MCF 10A (cell line): Measurements from ENCODE around the gene PIK3R4. TPM values are rescaled to one million over a fixed set of nuclear protein-coding genes. Genes with fewer than 3 reads are reported as not detected.

ENCODE experiments used
- BruUV-seq: library from RNA; stranded (reverse); fragments of 400-500 nt; replicated peaks from 2 replicates; lab custom pipeline; 2021; lab: Mats Ljungman, UMichigan
- CTCF ChIA-PET: fragments of 300-600 bp; sonication (Branson Sonifier 250); formaldehyde crosslinking; extraction: SDS; loops from one replicate; lab custom pipeline; 2021; ENCODE audit warnings: antibody characterized with exemption, inconsistent platforms; lab: Yijun Ruan, JAX
- POLR2A ChIA-PET: fragments of 300-600, 350-650 bp; sonication (Branson Sonifier 250); formaldehyde crosslinking; extraction: SDS; loops from one replicate; lab custom pipeline; 2020; ENCODE audit warnings: antibody characterized with exemption, inconsistent platforms; lab: Yijun Ruan, JAX
- DNase-seq: peaks from one replicate; pipeline ENCODE4 v3.0.0-alpha.2; 2018; ENCODE audit not compliant: unreplicated experiment
- H3K27ac Mint-ChIP-seq: one replicate; pipeline ENCODE4 v1.8.0; 2022; ENCODE audit warnings: mild to moderate bottlenecking, low read depth, mixed read lengths; ENCODE audit not compliant: unreplicated experiment
- H3K27me3 Mint-ChIP-seq: one replicate; pipeline ENCODE4 v1.8.0; 2022; ENCODE audit warnings: mixed read lengths; ENCODE audit not compliant: insufficient read depth, unreplicated experiment
- H3K36me3 Mint-ChIP-seq: one replicate; pipeline ENCODE4 v1.8.0; 2022; ENCODE audit warnings: mild to moderate bottlenecking, moderate library complexity, mixed read lengths; ENCODE audit not compliant: insufficient read depth, unreplicated experiment
- H3K4me1 Mint-ChIP-seq: one replicate; pipeline ENCODE4 v1.8.0; 2022; ENCODE audit warnings: mixed read lengths; ENCODE audit not compliant: insufficient read depth, unreplicated experiment
- H3K4me3 Mint-ChIP-seq: one replicate; pipeline ENCODE4 v1.8.0; 2022; ENCODE audit warnings: mild to moderate bottlenecking, moderate library complexity, mixed read lengths; ENCODE audit not compliant: unreplicated experiment
- H3K9me3 Mint-ChIP-seq: one replicate; pipeline ENCODE4 v1.8.0; 2022; ENCODE audit warnings: mixed read lengths; ENCODE audit not compliant: unreplicated experiment
- intact Hi-C: fragments of 100-400 bp; cut with micrococcal nuclease; formaldehyde crosslinking; loops from 2 replicates; pipeline ENCODE4 v1.14.1; 2022
- total RNA-seq: library from RNA; stranded (reverse); gene quantifications from 2 replicates; pipeline ENCODE4 v1.2.3, GENCODE V29; 2022
- TF ChIP-seq, protein P1 (sequence below): fragments of 200-600 bp; IDR thresholded peaks from one replicate; pipeline ENCODE4 v1.8.0; 2022; ENCODE audit warnings: antibody characterized with exemption, mild to moderate bottlenecking; ENCODE audit not compliant: unreplicated experiment

Gene PIK3R4
- total RNA-seq, 1 experiment from 2014 or later: 16.2 TPM

DNA sequence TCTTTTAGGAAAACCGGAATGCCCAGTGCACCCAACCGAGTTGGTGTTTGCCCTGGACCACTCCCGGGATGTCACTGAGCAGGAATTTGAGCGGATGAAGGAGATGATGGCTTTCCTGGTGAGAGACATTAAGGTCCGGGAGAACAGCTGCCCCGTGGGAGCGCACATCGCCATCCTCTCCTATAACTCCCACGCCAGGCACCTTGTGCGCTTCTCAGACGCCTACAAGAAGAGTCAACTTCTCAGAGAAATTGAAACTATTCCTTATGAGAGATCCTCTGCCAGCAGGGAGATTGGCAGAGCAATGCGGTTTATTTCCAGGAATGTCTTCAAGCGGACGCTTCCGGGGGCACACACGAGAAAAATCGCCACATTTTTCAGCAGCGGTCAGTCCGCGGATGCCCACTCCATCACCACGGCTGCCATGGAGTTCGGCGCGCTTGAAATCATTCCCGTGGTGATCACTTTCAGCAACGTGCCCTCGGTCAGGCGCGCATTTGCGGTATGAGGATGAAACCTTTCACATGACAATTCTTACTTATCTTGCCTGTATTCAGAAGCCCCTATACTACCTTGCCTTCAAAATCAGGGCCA lies 97.5 kb downstream of the PIK3R4 start:
- no TSS peak for BruUV-seq
- Mint-ChIP-seq H3K4me3 (no peak overlapping the region), H3K4me1 (no peaks in the 10 kb centered on the region), H3K36me3 (no peaks in the 10 kb centered on the region), H3K27ac (no peak overlapping the region), H3K9me3 (no peaks in the 10 kb centered on the region), H3K27me3 (no peaks in the 10 kb centered on the region)
- POLR2A ChIA-PET: no interaction called here
- intact Hi-C loops: no loop called here
- TF ChIP-seq, protein P1, sequence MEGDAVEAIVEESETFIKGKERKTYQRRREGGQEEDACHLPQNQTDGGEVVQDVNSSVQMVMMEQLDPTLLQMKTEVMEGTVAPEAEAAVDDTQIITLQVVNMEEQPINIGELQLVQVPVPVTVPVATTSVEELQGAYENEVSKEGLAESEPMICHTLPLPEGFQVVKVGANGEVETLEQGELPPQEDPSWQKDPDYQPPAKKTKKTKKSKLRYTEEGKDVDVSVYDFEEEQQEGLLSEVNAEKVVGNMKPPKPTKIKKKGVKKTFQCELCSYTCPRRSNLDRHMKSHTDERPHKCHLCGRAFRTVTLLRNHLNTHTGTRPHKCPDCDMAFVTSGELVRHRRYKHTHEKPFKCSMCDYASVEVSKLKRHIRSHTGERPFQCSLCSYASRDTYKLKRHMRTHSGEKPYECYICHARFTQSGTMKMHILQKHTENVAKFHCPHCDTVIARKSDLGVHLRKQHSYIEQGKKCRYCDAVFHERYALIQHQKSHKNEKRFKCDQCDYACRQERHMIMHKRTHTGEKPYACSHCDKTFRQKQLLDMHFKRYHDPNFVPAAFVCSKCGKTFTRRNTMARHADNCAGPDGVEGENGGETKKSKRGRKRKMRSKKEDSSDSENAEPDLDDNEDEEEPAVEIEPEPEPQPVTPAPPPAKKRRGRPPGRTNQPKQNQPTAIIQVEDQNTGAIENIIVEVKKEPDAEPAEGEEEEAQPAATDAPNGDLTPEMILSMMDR: no peak
- CTCF ChIA-PET: interaction anchor here (0.6 to 1.4 kb wide), 2 partner anchors 19 to 73 kb away, joined by 3 read pairs; no protein-coding TSS in a partner anchor
- DNase-seq: no peak

GRCh38 chr3:130648293-130648692 lies 98.3 kb downstream of the PIK3R4 start:
- ChIA-PET POLR2A (no interaction called here), CTCF (interaction anchor here (0.6 to 1.3 kb wide), 2 partner anchors 8 to 72 kb away, joined by 3 to 4 read pairs; no protein-coding TSS in a partner anchor)
- TF ChIP-seq, protein P1: no peak
- BruUV-seq: no TSS peak
- Mint-ChIP-seq H3K4me3 (no peak overlapping the region), H3K27me3 (peaks cover 5% of the 10 kb centered on the region), H3K27ac (no peak overlapping the region), H3K4me1 (no peaks in the 10 kb centered on the region), H3K9me3 (no peaks in the 10 kb centered on the region), H3K36me3 (no peaks in the 10 kb centered on the region)
- intact Hi-C loops: no loop called here
- no peak for DNase-seq

- Mint-ChIP-seq H3K27me3 (peaks cover 24% of the 10 kb centered on the region), H3K4me3 (no peak overlapping the region), H3K36me3 (no peaks in the 10 kb centered on the region), H3K4me1 (no peaks in the 10 kb centered on the region), H3K27ac (no peak overlapping the region), H3K9me3 (no peaks in the 10 kb centered on the region)
- TF ChIP-seq, protein P1: no peak
- no TSS peak for BruUV-seq
- ChIA-PET CTCF (no interaction called here), POLR2A (no interaction called here)
- intact Hi-C loops: no loop called here
- DNase-seq: no peak
Observed at GRCh38 chr3:130645261-130645660, 101.4 kb downstream of the PIK3R4 start.

DNA sequence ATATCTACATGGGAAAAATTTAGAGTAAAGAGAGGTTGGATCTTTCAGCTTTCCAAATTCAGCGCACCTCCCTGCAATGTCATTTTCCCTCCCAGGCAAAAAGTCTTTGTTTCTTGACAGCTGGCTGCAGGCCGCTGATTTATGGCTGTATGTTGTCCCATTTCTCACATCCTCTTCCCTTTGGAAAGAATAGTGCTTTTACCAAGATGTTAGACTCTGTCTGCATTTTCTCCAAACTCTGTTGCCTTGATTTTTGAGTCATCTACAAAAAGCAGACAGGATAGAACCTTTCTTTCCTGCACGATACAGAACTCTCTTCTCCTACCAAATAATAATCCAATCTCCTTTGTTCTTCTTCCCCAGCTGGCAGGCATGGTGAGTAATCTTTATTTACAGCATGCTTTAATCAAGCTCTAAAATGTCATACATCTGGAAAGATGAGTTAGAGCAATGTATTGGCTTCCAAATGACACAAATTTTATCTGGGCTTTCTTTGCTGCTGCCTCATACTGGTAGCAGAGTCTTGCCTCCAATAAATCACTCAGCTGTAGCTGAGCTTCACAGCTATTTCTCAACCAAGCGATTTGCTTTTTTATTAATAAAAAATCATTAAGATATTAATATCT lies 101.9 kb downstream of the PIK3R4 start:
- no peaks in the 10 kb centered on the region for H3K9me3 Mint-ChIP-seq
- ChIA-PET POLR2A (interaction anchor here (0.6 kb wide), 1 partner anchor 82 kb away, joined by 3 read pairs; no protein-coding TSS in a partner anchor), CTCF (no interaction called here)

More for the DNA sequence above, 101.9 kb downstream of the PIK3R4 start:
- TF ChIP-seq, protein P1: no peak
- peaks cover 24% of the 10 kb centered on the region for H3K27me3 Mint-ChIP-seq
- no peaks in the 10 kb centered on the region for H3K4me1 Mint-ChIP-seq
- DNase-seq: no peak
- no peaks in the 10 kb centered on the region for H3K36me3 Mint-ChIP-seq
- no peak overlapping the region for H3K4me3 Mint-ChIP-seq
- no TSS peak for BruUV-seq
- intact Hi-C loops: no loop called here
- H3K27ac Mint-ChIP-seq: no peak overlapping the region
